Stimulated activated CD8-positive, alpha-beta memory T cell treated with anti-CD3 and anti-CD28 coated beads, Interleukin-4, amount 100 ng/mL, for 4 hours (primary cell): Measurements from ENCODE around the gene CDH8.

ENCODE experiments used
- DNase-seq, 2 donors: peaks; one replicate each; pipeline ENCODE4 v3.0.0-alpha.2; 2020; ENCODE audit warnings: low read depth in 2 of 2, low spot score in 1 of 2

Gene CDH8

GRCh38 chr16:62036101-62036801, at the start of gene CDH8:
TSS of gene CDH8 (minus strand) at chr16:62036438. CDS start at chr16:62021403, 15,035 bp downstream.
- no peak for DNase-seq

- DNase-seq, result no peak
Observed at GRCh38 chr16:62079236-62079635, 43.0 kb upstream of the CDH8 start.

- DNase-seq, result no peak
Observed at GRCh38 chr16:62077998-62078397, 41.8 kb upstream of the CDH8 start.

GRCh38 chr16:62076886-62077285, 40.6 kb upstream of the CDH8 start:
- no peak for DNase-seq

- no peak for DNase-seq
Observed at GRCh38 chr16:62068747-62069146, 32.5 kb upstream of the CDH8 start.

- DNase-seq, result no peak
Observed at GRCh38 chr16:62067981-62068380, 31.7 kb upstream of the CDH8 start.

- DNase-seq, result no peak
Observed at GRCh38 chr16:62067182-62067581, 30.9 kb upstream of the CDH8 start.

- no peak for DNase-seq
Observed at GRCh38 chr16:62066747-62067146, 30.5 kb upstream of the CDH8 start.

- no peak for DNase-seq
Observed at GRCh38 chr16:62064173-62064572, 27.9 kb upstream of the CDH8 start.

- no peak for DNase-seq
Observed at GRCh38 chr16:62060089-62060488, 23.9 kb upstream of the CDH8 start.

GRCh38 chr16:62059527-62059926, 23.3 kb upstream of the CDH8 start:
- DNase-seq, result no peak

- DNase-seq, result no peak
Observed at GRCh38 chr16:62058412-62058811, 22.2 kb upstream of the CDH8 start.

- no peak for DNase-seq
Observed at GRCh38 chr16:62051942-62052341, 15.7 kb upstream of the CDH8 start.

- no peak for DNase-seq
Observed at GRCh38 chr16:62050793-62051192, 14.6 kb upstream of the CDH8 start.

GRCh38 chr16:62046801-62047200, 10.6 kb upstream of the CDH8 start:
- DNase-seq, result no peak

GRCh38 chr16:62041401-62041800, 5.2 kb upstream of the CDH8 start:
- DNase-seq, result no peak

GRCh38 chr16:62038646-62039045, 2.4 kb upstream of the CDH8 start:
- DNase-seq, result no peak

- DNase-seq, result no peak
Observed at GRCh38 chr16:62038225-62038624, 2.0 kb upstream of the CDH8 start.

GRCh38 chr16:62036802-62037135, 531 bp upstream of the CDH8 start:
- DNase-seq, result no peak

- DNase-seq, result no peak
Observed at GRCh38 chr16:62035115-62036092, 834 bp downstream of the CDH8 start.

GRCh38 chr16:62034231-62035114, 1.8 kb downstream of the CDH8 start:
- DNase-seq, result no peak
